Transverse colon (tissue), 4 donors: ENCODE measurements around the gene HERPUD1. TPM values are rescaled to one million over a fixed set of nuclear protein-coding genes. Genes with fewer than 3 reads are reported as not detected.

Experiments used
- DNase-seq: peaks from one replicate; pipeline ENCODE4 v3.0.0-alpha.2; 2019
- H3K27ac ChIP-seq, 4 donors: fragments of 200-600 bp; sonication (generic); 2 replicates each; pipeline ENCODE4 v1.5.1; 2016 to 2018; ENCODE audit warnings: inconsistent platforms in 4 of 4
- H3K27me3 ChIP-seq: fragments of 200-600 bp; sonication (generic); 2 replicates; pipeline ENCODE4 v1.5.1; 2017; ENCODE audit warnings: inconsistent platforms
- H3K36me3 ChIP-seq, 4 donors: fragments of 200-600 bp; sonication (generic); 2 replicates each; pipeline ENCODE4 v1.5.1; 2017 to 2019; ENCODE audit warnings: inconsistent platforms in 4 of 4
- H3K4me1 ChIP-seq, 4 donors: fragments of 200-600 bp; sonication (generic); 2 replicates each; pipeline ENCODE4 v1.5.1; 2017 to 2020; ENCODE audit warnings: inconsistent platforms in 4 of 4
- H3K4me3 ChIP-seq, 4 donors: fragments of 200-600 bp; sonication (generic); 1 replicate in 1 of 4; 2 replicates in 3 of 4; pipeline versions ENCODE4 v1.5.1 to v1.6.1; 2017 to 2019; ENCODE audit warnings: inconsistent platforms in 4 of 4
- H3K9me3 ChIP-seq, 2 donors: fragments of 200-600 bp; sonication (generic); 2 replicates each; pipeline ENCODE4 v1.5.1; 2017 to 2019; ENCODE audit warnings: inconsistent platforms in 2 of 2
- CTCF ChIP-seq, 5 experiments: fragments of 200-600 bp in 3 of 5; fragments of 450-650 bp in 2 of 5; sonication (generic) in 3 of 5; IDR thresholded peaks; 1 replicate in 2 of 5; 2 replicates in 3 of 5; pipeline ENCODE4 v1.5.1; 2016 to 2017; ENCODE audit warnings: antibody characterized with exemption in 5 of 5, inconsistent platforms in 3 of 5, mild to moderate bottlenecking in 2 of 5, moderate library complexity in 1 of 5
- EP300 ChIP-seq: sonication (generic); formaldehyde crosslinking; IDR thresholded peaks from one replicate; pipeline ENCODE4 v1.6.1; 2017; ENCODE audit warnings: antibody characterized with exemption, low read depth
- POLR2A ChIP-seq: fragments of 450-650 bp; IDR thresholded peaks from one replicate; pipeline ENCODE4 v1.6.1; 2016; ENCODE audit warnings: antibody characterized with exemption, mild to moderate bottlenecking, moderate library complexity
- POLR2AphosphoS5 ChIP-seq, 3 donors: sonication (generic); formaldehyde crosslinking; IDR thresholded peaks; one replicate each; pipeline ENCODE4 v1.6.1; 2016; ENCODE audit warnings: antibody characterized with exemption in 3 of 3
- WGBS, 2 donors: methylation state at CpG; one replicate each; pipeline ENCODE4 v1.1.5; 2018; ENCODE audit warnings: low coverage in 1 of 2; 5-methylcytosine and 5-hydroxymethylcytosine counted together
- in situ Hi-C, 4 donors: fragments of 200-750 bp; cut with MboI; loops; one replicate each; pipeline versions ENCODE4 v1.15.0 to v1.15.1; 2017; ENCODE audit warnings: low sequenced_read_pairs in 3 of 4, low pct_ligation_motif_present in 1 of 4, low pct_unique_long_range_greater_than_20kb in 1 of 4
- intact Hi-C: fragments of 100-400 bp; cut with DNase I; formaldehyde crosslinking; loops from one replicate; pipeline ENCODE4 v1.15.1; 2023; ENCODE audit warnings: low total_unique reads
- total RNA-seq, 4 donors: library from RNA; depleted of rRNA; stranded (reverse); fragments of >200 nt; gene quantifications; one replicate each; pipeline ENCODE4 v1.1.0, GENCODE V29; 2016

Gene HERPUD1
- total RNA-seq, 4 donors from 2014 or later: 64.1 to 335 (median 186) TPM

DNA sequence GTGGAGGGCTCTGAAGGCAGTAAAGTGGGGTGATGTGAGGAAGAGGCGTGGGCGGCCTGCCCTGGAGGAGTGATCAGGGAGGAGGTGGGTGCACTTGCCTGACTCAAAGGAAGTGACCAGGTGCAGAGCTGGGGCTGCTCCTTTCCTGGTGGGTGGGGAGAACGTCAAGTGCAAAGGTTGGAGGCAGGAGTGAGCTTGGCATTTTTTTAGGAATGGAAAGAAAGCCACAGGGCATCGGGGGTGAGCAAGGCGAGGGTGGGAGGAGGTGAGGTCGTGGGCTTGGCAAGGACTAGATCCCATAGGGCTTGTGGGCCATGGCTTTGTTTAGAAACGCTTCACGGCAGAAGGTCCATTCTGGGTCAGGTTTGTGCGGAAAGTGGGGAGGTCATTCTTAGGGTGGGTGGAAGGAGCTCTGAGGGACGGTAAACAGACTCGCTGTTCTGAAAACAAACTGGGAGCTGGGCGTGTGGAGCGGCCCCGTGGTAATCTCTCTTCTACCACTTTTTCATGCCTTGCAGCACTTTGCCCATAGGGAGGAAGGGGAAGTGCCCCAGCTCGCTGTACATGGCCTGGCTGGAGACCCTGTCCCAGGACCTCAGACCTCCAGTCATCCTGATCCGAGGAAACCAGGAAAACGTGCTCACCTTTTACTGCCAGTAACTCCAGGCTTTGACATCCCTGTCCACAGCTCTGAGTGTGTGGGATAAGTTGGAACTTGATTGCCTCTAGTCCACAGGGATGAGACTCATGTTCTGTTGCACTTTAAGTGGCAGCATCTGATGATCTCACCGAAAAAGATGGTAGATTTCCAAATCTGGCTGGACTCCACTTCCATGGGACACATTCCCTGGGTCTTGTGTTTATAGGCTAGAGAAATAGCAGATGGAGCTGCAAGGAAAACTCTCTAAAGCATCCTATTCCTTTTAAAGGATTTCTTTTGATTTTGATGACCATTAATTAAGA, 18.9 kb upstream of the HERPUD1 start:
- 56 to 76% methylated on average over 5 to 18 of the region's 18 CpGs for WGBS, 2 donors
- Histone ChIP-seq H3K4me3 (no peak overlapping the region), H3K9me3 (no peaks in the 10 kb centered on the region), H3K4me1 (peaks cover 10 to 39% (median 21%) of the 10 kb centered on the region in 4 donors), H3K27ac (peak overlapping the region; percentile 36 to 66 (median 62)), H3K36me3 (no peaks in the 10 kb centered on the region), H3K27me3 (no peaks in the 10 kb centered on the region)
- intact Hi-C loops: no loop called here
- DNase-seq: peak; percentile 43
- TF ChIP-seq POLR2AphosphoS5 (IDR thresholded peaks at IDR 0.05): no peak
- no peak for TF ChIP-seq CTCF (IDR thresholded peaks at IDR 0.05)
- TF ChIP-seq EP300: no peak
- no peak for TF ChIP-seq POLR2A
- in situ Hi-C loops: no loop called here

DNA sequence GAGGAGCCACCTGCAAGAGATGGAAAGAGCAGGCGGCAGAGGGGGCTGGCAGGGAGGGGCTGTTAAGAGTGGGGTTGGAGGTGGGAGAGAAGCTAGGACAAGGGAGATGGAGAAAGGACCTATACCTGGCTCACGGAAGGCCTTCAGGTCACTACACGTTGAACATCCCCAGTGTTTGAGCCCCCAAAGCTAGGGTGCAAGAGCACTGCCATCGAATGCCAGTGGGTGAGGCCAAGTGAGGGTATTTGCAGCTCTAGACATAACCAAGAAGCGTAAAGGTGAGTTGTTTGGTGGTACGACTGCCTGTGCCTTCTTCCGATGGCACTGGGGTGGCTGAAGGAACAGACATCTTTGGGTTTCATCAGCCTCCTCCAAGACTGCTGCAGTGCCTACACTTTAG, 17.0 kb upstream of the HERPUD1 start:
- H3K4me1 ChIP-seq: peaks cover 10 to 33% (median 21%) of the 10 kb centered on the region in 4 donors
- peak overlapping the region in 1 of 4 donors; percentile 10 for H3K27ac ChIP-seq
- DNase-seq: no peak

DNA sequence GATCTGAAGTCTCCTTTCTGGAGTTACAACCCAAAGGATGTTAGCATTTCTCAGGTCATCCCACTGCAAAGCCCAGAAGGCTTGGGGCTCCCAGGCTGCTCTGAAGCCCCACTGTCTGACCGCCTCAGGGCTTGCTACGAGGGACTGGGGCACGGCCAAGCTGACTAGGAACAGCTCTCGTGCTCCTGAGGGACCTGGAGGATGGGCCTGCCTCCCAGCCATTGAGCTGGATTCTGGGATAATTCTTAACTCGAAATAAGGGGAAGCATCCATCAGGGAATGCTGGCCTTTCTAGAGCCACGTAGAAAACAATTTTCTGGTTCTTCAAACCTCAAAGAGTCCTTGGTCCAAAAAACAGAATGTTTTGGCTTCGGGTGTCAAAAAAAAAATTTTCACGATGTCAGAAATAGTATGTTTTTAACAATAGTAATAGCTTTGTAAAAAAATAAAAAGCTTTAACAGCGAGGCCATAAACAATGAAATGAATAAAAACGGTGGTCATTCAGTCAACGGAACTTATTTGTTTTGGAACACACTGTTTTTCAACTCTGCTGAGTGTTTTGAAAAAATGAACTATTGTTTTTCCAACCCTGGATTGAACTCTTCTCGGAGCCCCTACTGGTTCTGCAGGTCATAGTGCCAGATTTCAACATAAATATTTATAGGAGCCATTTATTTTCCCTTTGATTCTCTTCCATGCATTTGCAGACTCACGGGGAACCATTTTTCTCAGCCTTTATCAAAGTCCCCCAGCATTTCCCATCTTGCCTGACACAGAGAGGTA, 16.4 kb upstream of the HERPUD1 start:
- H3K27me3 ChIP-seq: no peaks in the 10 kb centered on the region
- DNase-seq: no peak
- no peak for TF ChIP-seq POLR2A
- TF ChIP-seq EP300: no peak
- TF ChIP-seq CTCF (IDR thresholded peaks at IDR 0.05): no peak
- H3K9me3 ChIP-seq: no peaks in the 10 kb centered on the region
- H3K4me1 ChIP-seq: peaks cover 10 to 29% (median 21%) of the 10 kb centered on the region in 4 donors
- intact Hi-C loops (no loop called here), in situ Hi-C loops (no loop called here)
- 49 to 64% methylated on average over 8 to 13 of the region's 13 CpGs for WGBS, 2 donors
- H3K36me3 ChIP-seq: no peaks in the 10 kb centered on the region
- H3K4me3 ChIP-seq: no peak overlapping the region
- H3K27ac ChIP-seq: peak overlapping the region in 3 of 4 donors; percentile 73 to 84 (median 80)

More for the DNA sequence above, 17.0 kb upstream of the HERPUD1 start:
- no peak overlapping the region for H3K4me3 ChIP-seq
- no peaks in the 10 kb centered on the region for H3K9me3 ChIP-seq
- WGBS, 2 donors: 83 to 95% methylated on average over 5 to 7 of the region's 7 CpGs
- no peaks in the 10 kb centered on the region for H3K27me3 ChIP-seq
- H3K36me3 ChIP-seq: no peaks in the 10 kb centered on the region
- in situ Hi-C loops (no loop called here), intact Hi-C loops (no loop called here)
- TF ChIP-seq POLR2AphosphoS5 (IDR thresholded peaks at IDR 0.05) (no peak), CTCF (IDR thresholded peaks at IDR 0.05) (no peak), EP300 (no peak), POLR2A (no peak)
